ENCODE results near the gene DQX1. TPM values are rescaled to one million over a fixed set of nuclear protein-coding genes. Genes with fewer than 3 reads are reported as not detected.

DQX1 gene
- total RNA-seq, 1 donor from 2014 or later = not detected

GRCh38 chr2:74497777-74498499 lies 28.1 kb downstream of the DQX1 start:
- no peak for TF ChIP-seq CTCF (IDR thresholded peaks at IDR 0.05; ENCODE audit: insufficient read depth, low read length, poor library complexity, severe bottlenecking)
- peak overlapping the region; percentile 25 for H3K4me3 ChIP-seq (ENCODE audit: low read depth, low read length)
- DNase-seq (ENCODE audit: low read depth) = no peak
- H3K27me3 ChIP-seq (ENCODE audit: control insufficient read depth, insufficient read depth, low read length) = peaks cover 48% of the 10 kb centered on the region
- H3K36me3 ChIP-seq (ENCODE audit: control insufficient read depth, insufficient read depth, low read length) = peaks cover 1% of the 10 kb centered on the region

GRCh38 chr2:74496997-74497776 lies 28.8 kb downstream of the DQX1 start:
- no peak for TF ChIP-seq CTCF (IDR thresholded peaks at IDR 0.05; ENCODE audit: insufficient read depth, low read length, poor library complexity, severe bottlenecking)
- H3K36me3 ChIP-seq (ENCODE audit: control insufficient read depth, insufficient read depth, low read length) = peaks cover 1% of the 10 kb centered on the region
- H3K4me3 ChIP-seq (ENCODE audit: low read depth, low read length) = no peak overlapping the region
- no peak for DNase-seq (ENCODE audit: low read depth)
- H3K27me3 ChIP-seq (ENCODE audit: control insufficient read depth, insufficient read depth, low read length) = peaks cover 44% of the 10 kb centered on the region

- no peak for TF ChIP-seq CTCF (IDR thresholded peaks at IDR 0.05; ENCODE audit: insufficient read depth, low read length, poor library complexity, severe bottlenecking)
- Histone ChIP-seq H3K4me3 (ENCODE audit: low read depth, low read length) (no peak overlapping the region), H3K27me3 (ENCODE audit: control insufficient read depth, insufficient read depth, low read length) (peaks cover 31% of the 10 kb centered on the region), H3K36me3 (ENCODE audit: control insufficient read depth, insufficient read depth, low read length) (peaks cover 1% of the 10 kb centered on the region)
- no peak for DNase-seq (ENCODE audit: low read depth)
Measured at GRCh38 chr2:74495440-74495839, 30.6 kb downstream of the DQX1 start.

- peaks cover 1% of the 10 kb centered on the region for H3K36me3 ChIP-seq (ENCODE audit: control insufficient read depth, insufficient read depth, low read length)
- TF ChIP-seq CTCF (IDR thresholded peaks at IDR 0.05; ENCODE audit: insufficient read depth, low read length, poor library complexity, severe bottlenecking) = no peak
- DNase-seq (ENCODE audit: low read depth) = no peak
- H3K4me3 ChIP-seq (ENCODE audit: low read depth, low read length) = no peak overlapping the region
- peaks cover 12% of the 10 kb centered on the region for H3K27me3 ChIP-seq (ENCODE audit: control insufficient read depth, insufficient read depth, low read length)
Measured at GRCh38 chr2:74493546-74493945, 32.5 kb downstream of the DQX1 start.

- Histone ChIP-seq H3K36me3 (ENCODE audit: control insufficient read depth, insufficient read depth, low read length) (peaks cover 1% of the 10 kb centered on the region), H3K4me3 (ENCODE audit: low read depth, low read length) (no peak overlapping the region), H3K27me3 (ENCODE audit: control insufficient read depth, insufficient read depth, low read length) (no peaks in the 10 kb centered on the region)
- no peak for DNase-seq (ENCODE audit: low read depth)
- no peak for TF ChIP-seq CTCF (IDR thresholded peaks at IDR 0.05; ENCODE audit: insufficient read depth, low read length, poor library complexity, severe bottlenecking)
Measured at GRCh38 chr2:74491648-74492544, 34.1 kb downstream of the DQX1 start.
